A549 treated with GW870086 at 1 μM for 4 hours (cell line): ENCODE measurements around the gene POLD2. TPM values are rescaled to one million over a fixed set of nuclear protein-coding genes. Genes with fewer than 3 reads are reported as not detected.

ENCODE experiments used
- total RNA-seq: library from RNA; stranded (reverse); fragments of 200-300 nt; extraction: Qiagen RNA extraction; gene quantifications from 5 replicates; pipeline ENCODE4 v1.2.3, GENCODE V29; 2022; ENCODE audit warnings: low read depth

The POLD2 gene
- 145 to 166 TPM (median 162 TPM) in 5 replicates for total RNA-seq

GRCh38 chr7:44123190-44124003, at the start of gene POLD2:
Gene POLD2 (minus strand): TSS chr7:44123548. CDS start chr7:44122053, 1,495 bp downstream.

GRCh38 chr7:44141221-44141850, 18.0 kb upstream of the POLD2 start, which contains the start of gene MYL7:
Gene MYL7 (minus strand): TSS chr7:44141332. CDS start chr7:44141305, 27 bp downstream.

GRCh38 chr7:44103923-44104859, 19.2 kb downstream of the POLD2 start, which contains the start of gene AEBP1:
Gene AEBP1 (plus strand): TSS chr7:44104345. CDS start chr7:44104666, 321 bp downstream.

GRCh38 chr7:44065431-44066110, 57.8 kb downstream of the POLD2 start, which contains the start of gene PGAM2:
Gene PGAM2 (minus strand): TSS chr7:44065567. CDS start chr7:44065529, 38 bp downstream.

Other genes with a start within 250 kb of the POLD2 start
- gene URGCP, start 217.0 kb downstream of the POLD2 start, total RNA-seq, result 25.8 to 28.7 TPM (median 27.5 TPM) in 5 replicates
- 6.7 to 11.7 TPM (median 10.7 TPM) in 5 replicates for gene UBE2D4, start 197.1 kb downstream of the POLD2 start, total RNA-seq
- not detected in 5 replicates for gene SPDYE1, start 125.7 kb downstream of the POLD2 start, total RNA-seq
- gene DBNL, start 78.8 kb downstream of the POLD2 start, total RNA-seq, result 62.4 to 69.5 TPM (median 65.4 TPM) in 5 replicates
- gene PGAM2, start 58.0 kb downstream of the POLD2 start, total RNA-seq, result not detected in 5 replicates
- gene POLM, start 41.0 kb downstream of the POLD2 start, total RNA-seq, result 5.1 to 8.1 TPM (median 7.3 TPM) in 5 replicates
- 0.14 to 0.21 TPM in 2 of 5 replicates, not detected in the others for gene AEBP1, start 19.2 kb downstream of the POLD2 start, total RNA-seq
- not detected in 5 replicates for gene MYL7, start 17.8 kb upstream of the POLD2 start, total RNA-seq
- not detected in 5 replicates for gene GCK, start 65.9 kb upstream of the POLD2 start, total RNA-seq
- gene YKT6, start 77.4 kb upstream of the POLD2 start, total RNA-seq, result 114 to 129 TPM (median 120 TPM) in 5 replicates
- gene CAMK2B, start 202.0 kb upstream of the POLD2 start, total RNA-seq, result 0.09 to 0.34 TPM (median 0.14 TPM) in 5 replicates